ENCODE results near the gene ETV3L.
"Not testable (repeated sequence)": the region's sequence is repeated elsewhere in the genome, so short reads cannot be mapped to it uniquely, and the experiment has no call there.

Gene ETV3L

DNA sequence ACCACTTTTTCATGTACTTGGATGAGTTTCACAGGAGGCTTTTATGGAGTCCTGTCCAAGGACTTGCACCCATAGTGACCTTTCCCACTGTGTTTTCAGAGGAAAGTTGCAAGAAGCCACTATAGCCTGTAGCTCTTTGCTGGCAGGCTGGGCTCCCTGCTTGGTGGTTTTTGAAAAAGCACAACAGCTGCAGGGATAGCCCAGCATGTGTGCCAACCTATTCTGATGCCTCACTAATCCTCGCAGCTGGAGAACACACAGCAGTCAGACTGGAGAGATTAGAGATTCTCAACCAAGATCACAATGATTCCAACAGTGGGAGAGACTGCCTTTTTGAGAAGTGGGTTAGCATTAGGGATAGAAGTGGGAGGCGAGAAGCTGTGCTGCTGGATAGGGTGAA, 30.0 kb downstream of the ETV3L start:
- no peak for DNase-seq

DNA sequence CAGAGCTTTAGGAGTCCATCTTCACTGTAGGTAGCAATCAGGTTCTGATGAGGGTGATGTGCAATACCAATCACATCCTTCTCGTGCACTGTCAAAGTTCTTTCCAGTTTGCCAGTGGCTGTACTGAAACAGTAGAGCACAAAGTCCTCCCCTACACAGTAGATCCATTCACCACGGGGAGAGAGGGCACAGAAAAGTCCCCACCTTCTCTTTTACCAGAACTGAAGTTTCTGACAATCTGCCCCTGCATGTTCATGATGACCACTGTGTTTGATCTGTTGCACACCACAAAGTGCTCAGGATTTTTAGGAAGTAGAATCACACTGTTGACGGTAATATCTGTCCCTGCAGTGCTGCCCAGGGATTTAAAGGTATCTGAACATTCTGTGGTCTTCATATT, 40.4 kb downstream of the ETV3L start:
- not testable (repeated sequence) for DNase-seq

DNA sequence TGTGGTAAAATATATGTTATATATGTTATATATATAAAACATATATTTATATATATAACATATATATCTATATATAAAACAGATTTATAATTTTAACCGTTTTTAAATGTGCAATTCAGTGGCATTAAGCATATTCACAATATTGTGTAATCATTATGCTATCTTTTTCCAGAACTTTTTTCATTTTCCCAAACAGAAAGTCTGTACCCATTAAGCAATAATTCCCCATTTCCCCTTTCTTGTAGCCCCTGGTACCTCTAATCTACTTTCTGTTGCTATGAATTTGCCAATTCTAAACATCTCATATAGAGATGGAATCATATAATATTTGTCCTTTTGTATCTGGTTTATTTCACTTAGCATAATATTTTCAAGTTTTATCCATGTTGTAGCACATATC, 43.3 kb downstream of the ETV3L start:
- DNase-seq = no peak

- DNase-seq = not testable (repeated sequence)
Observed at GRCh38 chr1:157055729-157056128, 43.9 kb downstream of the ETV3L start.

DNA sequence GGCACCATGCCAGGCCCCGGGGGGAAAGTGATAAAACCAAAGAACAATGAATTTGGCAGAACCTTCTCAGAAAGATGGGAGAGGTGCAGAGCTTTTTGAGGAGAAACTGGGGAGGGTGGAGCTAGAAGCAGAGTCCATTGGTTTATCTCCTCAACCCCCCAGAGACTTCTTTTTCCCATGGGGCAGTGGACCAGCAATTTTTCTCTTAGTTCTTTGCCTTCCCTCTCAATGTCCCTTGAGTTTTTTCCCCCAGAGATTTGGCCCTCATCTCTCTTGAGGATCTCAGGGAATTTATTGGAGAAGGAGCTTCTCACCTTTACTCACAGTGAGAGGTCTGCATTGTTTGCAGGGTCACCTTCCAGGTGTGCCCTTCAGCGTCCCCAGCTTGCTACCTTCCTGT, 48.8 kb downstream of the ETV3L start:
- no peak for DNase-seq

- DNase-seq = no peak
Observed at GRCh38 chr1:157047062-157047410, 52.6 kb downstream of the ETV3L start.

GRCh38 chr1:157045250-157046218, 54.1 kb downstream of the ETV3L start, which contains the start of gene ARHGEF11:
Gene ARHGEF11, minus strand, starts transcription at chr1:157045742. Its CDS starts 1,412 bp downstream, at chr1:157044330.
- peak; percentile 68 for DNase-seq

- no peak for DNase-seq
Observed at GRCh38 chr1:157044326-157044725, 55.3 kb downstream of the ETV3L start.

GRCh38 chr1:157043685-157044084, 55.9 kb downstream of the ETV3L start:
- no peak for DNase-seq

- DNase-seq = no peak
Observed at GRCh38 chr1:157042846-157043245, 56.8 kb downstream of the ETV3L start.
